Fibroblast of pulmonary artery (primary cell): ENCODE measurements around the gene MPHOSPH9.

Experiments used
- DNase-seq: peaks from one replicate; pipeline ENCODE4 v3.0.0-alpha.2; 2010; ENCODE audit warnings: low read depth
- H3K4me3 ChIP-seq: replicated peaks from 2 replicates; pipeline ENCODE4 v1.5.1; 2011; ENCODE audit warnings: low read depth, mild to moderate bottlenecking, control low read depth, low read length, moderate library complexity
- CTCF ChIP-seq: IDR thresholded peaks from 2 replicates; pipeline ENCODE4 v1.5.1; 2011; ENCODE audit warnings: mild to moderate bottlenecking, control low read depth, low read length, inconsistent platforms; ENCODE audit errors: missing control alignments

Gene MPHOSPH9

DNA sequence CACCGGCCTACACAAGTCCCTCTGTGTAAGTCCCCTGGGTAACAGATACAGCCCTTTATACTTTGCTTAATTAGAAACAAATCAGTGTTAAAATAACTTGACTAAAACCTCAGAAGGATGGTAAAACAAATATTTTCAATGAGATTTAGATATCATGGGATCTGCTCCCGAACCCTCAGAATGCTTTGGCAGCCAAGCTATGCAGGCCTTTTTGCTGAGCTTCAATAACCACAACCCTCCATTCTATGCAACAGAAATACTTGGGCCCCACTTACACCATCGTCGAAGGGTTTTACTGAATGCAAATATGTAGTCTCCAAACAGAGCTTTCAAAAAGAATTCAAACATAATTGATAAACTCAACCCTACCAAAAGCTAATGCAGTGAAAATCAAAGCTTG, 52.8 kb downstream of the MPHOSPH9 start:
- TF ChIP-seq CTCF, result no peak

DNA sequence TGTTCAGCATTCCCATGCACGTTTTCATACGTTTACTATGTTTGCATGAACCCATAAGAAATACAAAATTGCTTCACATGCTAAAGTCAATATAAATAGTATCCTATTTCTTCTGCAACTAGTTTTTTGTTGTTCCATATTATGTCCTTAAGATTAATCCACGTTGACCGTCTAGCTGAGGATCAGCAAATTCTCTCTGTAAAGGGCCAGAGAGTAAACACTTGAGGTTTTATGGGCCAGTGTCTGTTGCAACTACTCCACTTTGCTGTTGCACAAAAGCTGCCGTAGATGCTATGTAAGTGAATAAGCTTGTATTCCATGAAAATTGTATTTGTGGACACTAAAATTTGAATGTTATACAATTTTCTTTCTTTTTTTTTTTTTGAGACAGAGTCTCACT, 61.0 kb downstream of the MPHOSPH9 start:
- no peak overlapping the region for H3K4me3 ChIP-seq

More for the DNA sequence above, 52.8 kb downstream of the MPHOSPH9 start:
- no peak overlapping the region for H3K4me3 ChIP-seq
- no peak for DNase-seq

GRCh38 chr12:123167329-123167728, 65.6 kb downstream of the MPHOSPH9 start:
- no peak for DNase-seq
- TF ChIP-seq CTCF, result no peak
- no peak overlapping the region for H3K4me3 ChIP-seq

More for the DNA sequence above, 61.0 kb downstream of the MPHOSPH9 start:
- DNase-seq, result no peak
- no peak for TF ChIP-seq CTCF

GRCh38 chr12:123165537-123165936, 67.4 kb downstream of the MPHOSPH9 start:
- H3K4me3 ChIP-seq, result no peak overlapping the region
- no peak for TF ChIP-seq CTCF
- no peak for DNase-seq

DNA sequence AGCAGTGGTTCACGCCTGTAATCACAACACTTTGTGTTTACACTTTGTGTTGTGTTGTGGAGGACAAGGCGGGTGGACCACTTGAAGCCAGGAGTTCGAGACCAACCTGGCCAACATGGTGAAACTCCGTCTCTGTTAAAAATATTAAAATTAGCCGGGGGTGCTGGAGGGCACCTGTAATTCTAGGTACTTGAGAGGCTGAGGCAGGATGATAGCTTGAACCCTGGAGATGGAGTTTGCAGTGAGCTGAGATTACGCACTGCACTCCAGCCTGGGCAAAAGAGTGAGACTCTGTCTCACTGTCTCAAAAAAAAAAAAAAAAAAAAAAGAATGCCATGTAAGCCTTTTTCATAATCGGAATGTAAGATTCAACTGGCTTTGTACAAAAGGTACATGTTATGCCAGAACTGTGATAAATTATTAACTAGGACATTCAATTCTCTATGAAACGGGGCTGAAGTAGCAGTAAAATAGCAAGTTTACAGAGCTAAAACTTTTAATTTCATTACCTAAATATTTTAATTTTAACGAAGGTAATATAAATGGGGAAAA, 68.2 kb downstream of the MPHOSPH9 start:
- no peak for DNase-seq
- no peak for TF ChIP-seq CTCF

DNA sequence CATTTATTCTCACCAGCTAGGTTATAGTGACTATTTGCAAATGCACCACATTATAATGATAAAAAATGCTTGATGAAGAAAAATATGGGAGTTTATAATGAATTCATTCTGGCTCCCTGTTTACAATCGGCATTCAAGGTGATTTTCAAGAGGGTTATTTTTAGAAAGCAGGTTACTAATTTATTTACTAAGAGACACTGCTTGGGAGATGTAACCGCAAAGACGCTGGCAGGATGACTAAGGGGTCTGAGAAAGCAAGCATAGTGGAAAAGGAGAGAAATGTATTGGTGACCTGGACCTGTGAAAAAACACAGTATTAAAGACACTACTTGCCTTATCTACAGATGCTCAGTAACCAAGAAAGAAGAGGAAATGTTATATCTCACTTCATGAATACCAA, 68.7 kb downstream of the MPHOSPH9 start:
- no peak for DNase-seq

More for the DNA sequence above, 68.2 kb downstream of the MPHOSPH9 start:
- H3K4me3 ChIP-seq, result no peak overlapping the region

More for the DNA sequence above, 68.7 kb downstream of the MPHOSPH9 start:
- H3K4me3 ChIP-seq, result no peak overlapping the region
- no peak for TF ChIP-seq CTCF
